ENCODE results near the gene ESPL1.

ESPL1 gene

GRCh38 chr12:53252349-53252916 lies 15.7 kb upstream of the ESPL1 start:
- H3K27ac ChIP-seq (replicated peaks; ENCODE audit: low read length) = peak overlapping the region; percentile 43
- H4K91ac ChIP-seq (ENCODE audit: low read depth, low read length, poor library complexity) = no peak overlapping the region
- peak overlapping the region; percentile 76 for H3K4ac ChIP-seq (ENCODE audit: low read length)
- peak overlapping the region; percentile 99 for H3K14ac ChIP-seq (ENCODE audit: low read length)
- H2BK120ac ChIP-seq (ENCODE audit: low read depth, low read length) = peak overlapping the region; percentile 41
- H2AFZ ChIP-seq (ENCODE audit: low read length) = peak overlapping the region; percentile 90
- H3K9ac ChIP-seq (ENCODE audit: low read depth, low read length, poor library complexity) = peak overlapping the region; percentile 98
- peak overlapping the region; percentile 77 to 93 for H3K4me3 ChIP-seq (ENCODE audit: low read length in 2 of 2)
- H3K9me3 ChIP-seq (replicated peaks in 1 of 2; ENCODE audit: control insufficient read depth in 2 of 2, insufficient read depth in 1 of 2, low read depth in 1 of 2, low read length in 2 of 2) = no peaks in the 10 kb centered on the region
- H2BK5ac ChIP-seq (ENCODE audit: low read length) = peak overlapping the region; percentile 75
- peak overlapping the region; percentile 91 for H3K4me2 ChIP-seq (ENCODE audit: insufficient read depth, low read length, poor library complexity, severe bottlenecking)
- H3K4me1 ChIP-seq (ENCODE audit: control insufficient read depth in 2 of 2, insufficient read depth in 1 of 2, low read depth in 1 of 2, low read length in 2 of 2) = peaks cover 12% of the 10 kb centered on the region in 2 donors
- H3K18ac ChIP-seq (ENCODE audit: low read length) = peak overlapping the region; percentile 91
- peak overlapping the region; percentile 55 for H2BK15ac ChIP-seq (ENCODE audit: low read length)
- H3K23ac ChIP-seq (ENCODE audit: low read depth, low read length, poor library complexity) = peak overlapping the region; percentile 97
- H2BK12ac ChIP-seq (ENCODE audit: low read length) = no peak overlapping the region
- H3K36me3 ChIP-seq (replicated peaks in 1 of 2; ENCODE audit: control insufficient read depth in 2 of 2, insufficient read depth in 2 of 2, low read length in 2 of 2) = peaks cover 8 to 9% of the 10 kb centered on the region in 2 donors
- H3K79me1 ChIP-seq (ENCODE audit: low read depth, low read length) = peaks cover 7% of the 10 kb centered on the region
- no peak for DNase-seq (ENCODE audit: low spot score)
- peak overlapping the region; percentile 93 for H4K8ac ChIP-seq (ENCODE audit: low read depth, low read length)
- WGBS, 2 donors (ENCODE audit: extremely low coverage in 2 of 2, insufficient read length in 2 of 2, insufficient replicate concordance in 1 of 2) = no CpG with 5 or more reads among the region's 19 CpGs
- peak overlapping the region; percentile 63 for H2AK5ac ChIP-seq (ENCODE audit: low read depth, low read length)
- H3K27me3 ChIP-seq (ENCODE audit: control insufficient read depth in 3 of 3, insufficient read depth in 3 of 3, low read depth in 1 of 3, low read length in 3 of 3) = peaks cover 0 to 2% (median 0%) of the 10 kb centered on the region in 3 experiments

- Histone ChIP-seq H3K4me3 (ENCODE audit: low read length in 2 of 2) (peak overlapping the region; percentile 41 to 77), H2BK12ac (ENCODE audit: low read length) (no peak overlapping the region), H3K4me1 (ENCODE audit: control insufficient read depth in 2 of 2, insufficient read depth in 1 of 2, low read depth in 1 of 2, low read length in 2 of 2) (peaks cover 12% of the 10 kb centered on the region in 2 donors), H2BK120ac (ENCODE audit: low read depth, low read length) (no peak overlapping the region), H3K79me1 (ENCODE audit: low read depth, low read length) (peaks cover 7% of the 10 kb centered on the region), H2BK15ac (ENCODE audit: low read length) (no peak overlapping the region), H3K27me3 (ENCODE audit: control insufficient read depth in 3 of 3, insufficient read depth in 3 of 3, low read depth in 1 of 3, low read length in 3 of 3) (peaks cover 0 to 2% (median 0%) of the 10 kb centered on the region in 3 experiments), H3K36me3 (replicated peaks in 1 of 2; ENCODE audit: control insufficient read depth in 2 of 2, insufficient read depth in 2 of 2, low read length in 2 of 2) (peaks cover 8 to 9% of the 10 kb centered on the region in 2 donors), H3K9me3 (replicated peaks in 1 of 2; ENCODE audit: control insufficient read depth in 2 of 2, insufficient read depth in 1 of 2, low read depth in 1 of 2, low read length in 2 of 2) (no peaks in the 10 kb centered on the region), H3K4ac (ENCODE audit: low read length) (no peak overlapping the region), H3K14ac (ENCODE audit: low read length) (no peak overlapping the region), H4K8ac (ENCODE audit: low read depth, low read length) (no peak overlapping the region), H2BK5ac (ENCODE audit: low read length) (no peak overlapping the region), H4K91ac (ENCODE audit: low read depth, low read length, poor library complexity) (no peak overlapping the region), H3K4me2 (ENCODE audit: insufficient read depth, low read length, poor library complexity, severe bottlenecking) (no peak overlapping the region), H2AFZ (ENCODE audit: low read length) (no peak overlapping the region), H3K9ac (ENCODE audit: low read depth, low read length, poor library complexity) (no peak overlapping the region), H3K27ac (replicated peaks; ENCODE audit: low read length) (no peak overlapping the region), H3K18ac (ENCODE audit: low read length) (peak overlapping the region; percentile 4), H2AK5ac (ENCODE audit: low read depth, low read length) (no peak overlapping the region), H3K23ac (ENCODE audit: low read depth, low read length, poor library complexity) (peak overlapping the region; percentile 97)
- WGBS, 2 donors (ENCODE audit: extremely low coverage in 2 of 2, insufficient read length in 2 of 2, insufficient replicate concordance in 1 of 2) = no CpG with 5 or more reads among the region's 13 CpGs
- DNase-seq (ENCODE audit: low spot score) = no peak
Measured at GRCh38 chr12:53253298-53253697, 14.8 kb upstream of the ESPL1 start.

- Histone ChIP-seq H3K36me3 (replicated peaks in 1 of 2; ENCODE audit: control insufficient read depth in 2 of 2, insufficient read depth in 2 of 2, low read length in 2 of 2) (peaks cover 8 to 9% of the 10 kb centered on the region in 2 donors), H3K14ac (ENCODE audit: low read length) (no peak overlapping the region), H2AFZ (ENCODE audit: low read length) (no peak overlapping the region), H2BK15ac (ENCODE audit: low read length) (no peak overlapping the region), H2BK120ac (ENCODE audit: low read depth, low read length) (no peak overlapping the region), H4K91ac (ENCODE audit: low read depth, low read length, poor library complexity) (no peak overlapping the region), H3K9ac (ENCODE audit: low read depth, low read length, poor library complexity) (no peak overlapping the region), H2BK12ac (ENCODE audit: low read length) (no peak overlapping the region), H2BK5ac (ENCODE audit: low read length) (no peak overlapping the region), H3K23ac (ENCODE audit: low read depth, low read length, poor library complexity) (no peak overlapping the region), H3K4me1 (ENCODE audit: control insufficient read depth in 2 of 2, insufficient read depth in 1 of 2, low read depth in 1 of 2, low read length in 2 of 2) (peaks cover 12% of the 10 kb centered on the region in 2 donors), H3K18ac (ENCODE audit: low read length) (no peak overlapping the region), H4K8ac (ENCODE audit: low read depth, low read length) (no peak overlapping the region), H2AK5ac (ENCODE audit: low read depth, low read length) (no peak overlapping the region), H3K79me1 (ENCODE audit: low read depth, low read length) (peaks cover 7% of the 10 kb centered on the region), H3K27ac (replicated peaks; ENCODE audit: low read length) (no peak overlapping the region), H3K4me3 (ENCODE audit: low read length in 2 of 2) (no peak overlapping the region), H3K27me3 (ENCODE audit: control insufficient read depth in 3 of 3, insufficient read depth in 3 of 3, low read depth in 1 of 3, low read length in 3 of 3) (peaks cover 0 to 2% (median 0%) of the 10 kb centered on the region in 3 experiments), H3K9me3 (replicated peaks in 1 of 2; ENCODE audit: control insufficient read depth in 2 of 2, insufficient read depth in 1 of 2, low read depth in 1 of 2, low read length in 2 of 2) (no peaks in the 10 kb centered on the region), H3K4ac (ENCODE audit: low read length) (no peak overlapping the region), H3K4me2 (ENCODE audit: insufficient read depth, low read length, poor library complexity, severe bottlenecking) (no peak overlapping the region)
- no CpG with 5 or more reads among the region's 1 CpG for WGBS, 2 donors (ENCODE audit: extremely low coverage in 2 of 2, insufficient read length in 2 of 2, insufficient replicate concordance in 1 of 2)
- no peak for DNase-seq (ENCODE audit: low spot score)
Measured at GRCh38 chr12:53254816-53255545, 13.1 kb upstream of the ESPL1 start.

GRCh38 chr12:53255996-53256395 lies 12.1 kb upstream of the ESPL1 start:
- H2AK5ac ChIP-seq (ENCODE audit: low read depth, low read length) = no peak overlapping the region
- no peak overlapping the region for H3K4ac ChIP-seq (ENCODE audit: low read length)
- no peak for DNase-seq (ENCODE audit: low spot score)
- H3K4me2 ChIP-seq (ENCODE audit: insufficient read depth, low read length, poor library complexity, severe bottlenecking) = no peak overlapping the region
- no peak overlapping the region for H3K4me3 ChIP-seq (ENCODE audit: low read length in 2 of 2)
- no peak overlapping the region for H3K14ac ChIP-seq (ENCODE audit: low read length)
- H3K18ac ChIP-seq (ENCODE audit: low read length) = no peak overlapping the region
- H4K8ac ChIP-seq (ENCODE audit: low read depth, low read length) = no peak overlapping the region
- H2AFZ ChIP-seq (ENCODE audit: low read length) = no peak overlapping the region
- no peak overlapping the region for H2BK120ac ChIP-seq (ENCODE audit: low read depth, low read length)
- no peak overlapping the region for H4K91ac ChIP-seq (ENCODE audit: low read depth, low read length, poor library complexity)
- no peak overlapping the region for H2BK5ac ChIP-seq (ENCODE audit: low read length)
- H3K9ac ChIP-seq (ENCODE audit: low read depth, low read length, poor library complexity) = no peak overlapping the region
- peaks cover 8 to 9% of the 10 kb centered on the region in 2 donors for H3K36me3 ChIP-seq (replicated peaks in 1 of 2; ENCODE audit: control insufficient read depth in 2 of 2, insufficient read depth in 2 of 2, low read length in 2 of 2)
- H3K9me3 ChIP-seq (replicated peaks in 1 of 2; ENCODE audit: control insufficient read depth in 2 of 2, insufficient read depth in 1 of 2, low read depth in 1 of 2, low read length in 2 of 2) = no peaks in the 10 kb centered on the region
- peaks cover 0 to 1% (median 0%) of the 10 kb centered on the region in 3 experiments for H3K27me3 ChIP-seq (ENCODE audit: control insufficient read depth in 3 of 3, insufficient read depth in 3 of 3, low read depth in 1 of 3, low read length in 3 of 3)
- H2BK12ac ChIP-seq (ENCODE audit: low read length) = no peak overlapping the region
- peaks cover 7% of the 10 kb centered on the region for H3K79me1 ChIP-seq (ENCODE audit: low read depth, low read length)
- peaks cover 12% of the 10 kb centered on the region in 2 donors for H3K4me1 ChIP-seq (ENCODE audit: control insufficient read depth in 2 of 2, insufficient read depth in 1 of 2, low read depth in 1 of 2, low read length in 2 of 2)
- no peak overlapping the region for H2BK15ac ChIP-seq (ENCODE audit: low read length)
- no peak overlapping the region for H3K23ac ChIP-seq (ENCODE audit: low read depth, low read length, poor library complexity)
- WGBS, 2 donors (ENCODE audit: extremely low coverage in 2 of 2, insufficient read length in 2 of 2, insufficient replicate concordance in 1 of 2) = no CpG with 5 or more reads among the region's 3 CpGs
- H3K27ac ChIP-seq (replicated peaks; ENCODE audit: low read length) = no peak overlapping the region

All from neuronal stem cell (in vitro differentiated cells).